Breast epithelium (tissue), 3 donors: ENCODE data around the gene TENM3.

Source experiments
- POLR2AphosphoS5 ChIP-seq, 3 donors: sonication (generic); formaldehyde crosslinking; IDR thresholded peaks; one replicate each; pipeline ENCODE4 v1.6.1; 2017; ENCODE audit warnings: antibody characterized with exemption in 3 of 3
- TF ChIP-seq, protein P1 (sequence below), 3 donors: fragments of 450-650 bp; IDR thresholded peaks; one replicate each; pipeline ENCODE4 v1.5.1; 2016 to 2017; ENCODE audit warnings: antibody characterized with exemption in 3 of 3, mild to moderate bottlenecking in 3 of 3, moderate library complexity in 3 of 3

DNA sequence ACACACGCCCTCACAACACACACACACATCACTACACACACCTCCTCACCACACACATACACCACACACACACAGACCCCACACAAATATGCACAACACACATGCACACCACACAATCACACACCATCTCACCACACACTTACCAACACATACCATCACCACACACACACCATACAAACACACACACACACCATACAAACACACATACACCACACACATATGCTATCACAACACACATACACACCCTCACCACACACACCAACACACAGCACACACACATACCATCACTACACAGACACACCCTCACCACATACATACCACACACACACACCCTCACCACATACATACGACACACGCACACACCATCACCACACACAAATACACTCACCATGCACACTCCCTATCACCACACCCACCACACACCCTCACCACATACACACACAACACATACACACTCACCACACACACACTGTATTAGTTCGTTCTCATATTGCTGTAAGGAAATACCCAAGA lies 567.0 kb downstream of the TENM3 start:
- TF ChIP-seq, protein P1, sequence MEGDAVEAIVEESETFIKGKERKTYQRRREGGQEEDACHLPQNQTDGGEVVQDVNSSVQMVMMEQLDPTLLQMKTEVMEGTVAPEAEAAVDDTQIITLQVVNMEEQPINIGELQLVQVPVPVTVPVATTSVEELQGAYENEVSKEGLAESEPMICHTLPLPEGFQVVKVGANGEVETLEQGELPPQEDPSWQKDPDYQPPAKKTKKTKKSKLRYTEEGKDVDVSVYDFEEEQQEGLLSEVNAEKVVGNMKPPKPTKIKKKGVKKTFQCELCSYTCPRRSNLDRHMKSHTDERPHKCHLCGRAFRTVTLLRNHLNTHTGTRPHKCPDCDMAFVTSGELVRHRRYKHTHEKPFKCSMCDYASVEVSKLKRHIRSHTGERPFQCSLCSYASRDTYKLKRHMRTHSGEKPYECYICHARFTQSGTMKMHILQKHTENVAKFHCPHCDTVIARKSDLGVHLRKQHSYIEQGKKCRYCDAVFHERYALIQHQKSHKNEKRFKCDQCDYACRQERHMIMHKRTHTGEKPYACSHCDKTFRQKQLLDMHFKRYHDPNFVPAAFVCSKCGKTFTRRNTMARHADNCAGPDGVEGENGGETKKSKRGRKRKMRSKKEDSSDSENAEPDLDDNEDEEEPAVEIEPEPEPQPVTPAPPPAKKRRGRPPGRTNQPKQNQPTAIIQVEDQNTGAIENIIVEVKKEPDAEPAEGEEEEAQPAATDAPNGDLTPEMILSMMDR (IDR thresholded peaks at IDR 0.05), result no peak
- no peak for TF ChIP-seq POLR2AphosphoS5 (IDR thresholded peaks at IDR 0.05)
